GM19455 (cell line): Measurements from ENCODE around the gene TMEM273.

ENCODE experiments used
- ATAC-seq: cut with Tn5 transposase; IDR thresholded peaks from one replicate; pipeline ENCODE4 v1.9.1; 2021; ENCODE audit not compliant: unreplicated experiment

TMEM273 gene

GRCh38 chr10:49117376-49118070 lies 70.7 kb downstream of the TMEM273 start:
- ATAC-seq, result no peak

GRCh38 chr10:49116509-49117375 lies 71.4 kb downstream of the TMEM273 start:
- no peak for ATAC-seq

- no peak for ATAC-seq
Measured at GRCh38 chr10:49115796-49116508, 72.2 kb downstream of the TMEM273 start.

GRCh38 chr10:49115015-49115795 lies 73.0 kb downstream of the TMEM273 start, which contains the start of gene VSTM4:
TSS of gene VSTM4 (minus strand) at chr10:49115522. CDS start at chr10:49115485, 37 bp downstream.
- ATAC-seq, result no peak

- ATAC-seq, result no peak
Measured at GRCh38 chr10:49114718-49115014, 73.5 kb downstream of the TMEM273 start.

- ATAC-seq, result no peak
Measured at GRCh38 chr10:49113741-49114141, 74.5 kb downstream of the TMEM273 start.

GRCh38 chr10:49112851-49113250 lies 75.3 kb downstream of the TMEM273 start:
- no peak for ATAC-seq

GRCh38 chr10:49112098-49112497 lies 76.1 kb downstream of the TMEM273 start:
- no peak for ATAC-seq

- no peak for ATAC-seq
Measured at GRCh38 chr10:49111320-49111698, 76.9 kb downstream of the TMEM273 start.

GRCh38 chr10:49110684-49111319 lies 77.4 kb downstream of the TMEM273 start:
- no peak for ATAC-seq

- no peak for ATAC-seq
Measured at GRCh38 chr10:49109669-49110340, 78.4 kb downstream of the TMEM273 start.

- no peak for ATAC-seq
Measured at GRCh38 chr10:49108656-49109055, 79.5 kb downstream of the TMEM273 start.

- ATAC-seq, result no peak
Measured at GRCh38 chr10:49107887-49108267, 80.3 kb downstream of the TMEM273 start.

- no peak for ATAC-seq
Measured at GRCh38 chr10:49107111-49107886, 80.9 kb downstream of the TMEM273 start.

GRCh38 chr10:49106451-49106850 lies 81.7 kb downstream of the TMEM273 start:
- ATAC-seq, result no peak

GRCh38 chr10:49105076-49105475 lies 83.1 kb downstream of the TMEM273 start:
- ATAC-seq, result no peak
